Activated naive CD8-positive, alpha-beta T cell treated with anti-CD3 and anti-CD28 coated beads, Interleukin-2, amount 10 ng/mL, durations not matched to agents 7 days and 5 days (primary cell): Measurements from ENCODE around the gene MECR. TPM values are rescaled to one million over a fixed set of nuclear protein-coding genes. Genes with fewer than 3 reads are reported as not detected.
"Not testable (repeated sequence)": the region's sequence is repeated elsewhere in the genome, so short reads cannot be mapped to it uniquely, and the experiment has no call there.

Source experiments
- ATAC-seq: fragments of 150-1000 bp; cut with Tn5 transposase; one replicate; pipeline ENCODE4 v1.10.0; 2021; ENCODE audit warnings: low read depth, moderate library complexity
- POLR2A ChIA-PET: fragments of 350-600 bp; sonication (Branson Sonifier 250); formaldehyde crosslinking; loops from one replicate; lab custom pipeline; 2021; ENCODE audit warnings: antibody characterized with exemption; lab: Charles Lee
- DNase-seq: peaks from one replicate; pipeline ENCODE4 v3.0.0; 2021
- H3K27ac Mint-ChIP-seq: one replicate; pipeline ENCODE4 v1.8.0; 2022; ENCODE audit warnings: mild to moderate bottlenecking, mixed read lengths
- H3K27me3 Mint-ChIP-seq: one replicate; pipeline ENCODE4 v1.8.0; 2022; ENCODE audit warnings: mild to moderate bottlenecking, moderate library complexity, mixed read lengths
- H3K36me3 Mint-ChIP-seq: one replicate; pipeline ENCODE4 v1.8.0; 2021; ENCODE audit warnings: mild to moderate bottlenecking, mixed read lengths
- H3K4me1 Mint-ChIP-seq: one replicate; pipeline ENCODE4 v1.8.0; 2021; ENCODE audit warnings: mixed read lengths
- H3K4me3 Mint-ChIP-seq: one replicate; pipeline ENCODE4 v1.8.0; 2022; ENCODE audit warnings: mild to moderate bottlenecking, moderate library complexity, mixed read lengths
- H3K9me3 Mint-ChIP-seq: one replicate; pipeline ENCODE4 v1.8.0; 2021; ENCODE audit warnings: mixed read lengths
- total RNA-seq, 2 experiments: library from RNA; stranded (reverse); gene quantifications; one replicate each; pipeline ENCODE4 v1.2.3, GENCODE V29; 2021

The MECR gene
- total RNA-seq, 2 experiments from 2014 or later: 17.0 to 17.1 TPM

DNA sequence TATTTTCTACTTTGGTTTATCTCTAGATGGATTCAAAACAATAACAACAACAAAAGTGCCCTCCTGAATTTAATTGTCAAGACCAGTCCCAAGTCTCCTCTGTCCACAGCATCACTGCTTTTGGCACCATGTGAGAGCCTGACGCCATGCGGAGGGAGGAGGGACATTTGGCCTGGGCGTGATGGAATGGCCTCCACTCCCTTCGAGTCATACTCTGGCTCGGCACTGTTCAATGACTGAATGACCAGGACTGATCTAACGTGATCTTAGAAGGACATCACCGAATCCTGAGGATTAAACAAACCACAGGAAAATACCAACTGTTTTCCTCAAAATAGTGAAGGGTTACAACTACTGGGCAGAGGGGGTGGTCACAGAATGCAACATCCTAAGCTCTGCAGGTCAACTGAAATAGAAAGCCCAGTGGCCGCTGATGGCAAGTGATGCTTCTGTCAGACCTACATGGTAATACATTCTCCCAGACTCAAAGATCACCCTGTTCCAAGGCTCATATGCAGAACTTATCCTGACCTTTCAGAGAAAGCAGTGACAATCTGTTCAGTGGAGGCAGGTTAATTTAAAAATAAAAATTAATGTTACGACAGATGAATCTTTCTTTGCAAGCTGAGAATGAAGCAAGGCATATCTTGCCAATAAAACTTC, 68.1 kb downstream of the MECR start:
- DNase-seq (no peak), ATAC-seq (no peak)
- Mint-ChIP-seq H3K27ac (no peak overlapping the region), H3K4me3 (no peak overlapping the region), H3K36me3 (peaks cover 27% of the 10 kb centered on the region), H3K9me3 (no peaks in the 10 kb centered on the region), H3K4me1 (peaks cover 41% of the 10 kb centered on the region), H3K27me3 (no peaks in the 10 kb centered on the region)
- POLR2A ChIA-PET: no interaction called here

DNA sequence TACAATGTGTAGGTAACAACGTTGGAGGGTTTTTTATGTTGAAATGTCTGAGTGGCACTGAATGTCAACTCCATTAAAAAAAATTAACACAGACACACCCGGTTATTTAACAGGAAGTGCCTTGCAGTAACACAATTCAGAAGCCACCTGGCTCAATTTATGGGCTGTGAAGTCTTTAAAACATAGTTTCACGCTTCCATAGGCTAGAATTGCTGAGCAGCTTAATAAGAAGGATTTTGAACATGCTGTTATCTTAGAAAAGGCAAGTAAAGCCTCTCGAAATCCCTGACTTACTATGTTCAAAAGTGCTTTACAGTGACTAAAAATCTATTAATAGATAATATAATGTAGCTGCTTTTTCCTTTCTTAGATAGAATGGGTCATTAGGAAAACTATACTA, 68.7 kb downstream of the MECR start:
- DNase-seq: no peak
- no peaks in the 10 kb centered on the region for H3K9me3 Mint-ChIP-seq
- peaks cover 39% of the 10 kb centered on the region for H3K4me1 Mint-ChIP-seq
- no peaks in the 10 kb centered on the region for H3K27me3 Mint-ChIP-seq
- POLR2A ChIA-PET: no interaction called here
- ATAC-seq: no peak
- peaks cover 27% of the 10 kb centered on the region for H3K36me3 Mint-ChIP-seq
- H3K4me3 Mint-ChIP-seq: no peak overlapping the region
- H3K27ac Mint-ChIP-seq: no peak overlapping the region

DNA sequence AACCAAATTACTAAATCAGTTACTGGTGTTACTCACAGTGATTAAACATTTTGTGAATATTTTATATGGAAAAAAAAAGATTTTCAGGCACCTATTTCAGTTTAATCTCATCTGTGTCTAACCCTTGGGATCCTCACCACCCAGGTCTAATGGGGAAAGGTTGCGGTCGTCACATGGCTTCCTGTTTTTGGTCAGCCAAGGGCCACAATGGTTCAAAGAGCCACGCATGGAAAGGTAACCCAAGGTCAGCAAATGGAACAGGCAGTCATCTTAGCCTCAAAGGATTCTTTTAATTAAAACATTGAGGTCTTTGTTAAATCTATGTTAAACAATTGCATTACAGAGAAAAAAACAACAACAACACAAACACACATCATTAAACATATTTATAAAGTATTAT, 71.0 kb downstream of the MECR start:
- ATAC-seq: no peak
- no peak overlapping the region for H3K27ac Mint-ChIP-seq
- peaks cover 21% of the 10 kb centered on the region for H3K4me1 Mint-ChIP-seq
- POLR2A ChIA-PET: interaction anchor here (1.2 kb wide), 1 partner anchor 22 kb away, joined by 4 read pairs; the partner anchor contains the start of gene SRSF4
- H3K9me3 Mint-ChIP-seq: no peaks in the 10 kb centered on the region
- no peak for DNase-seq
- H3K36me3 Mint-ChIP-seq: peaks cover 26% of the 10 kb centered on the region
- no peaks in the 10 kb centered on the region for H3K27me3 Mint-ChIP-seq
- no peak overlapping the region for H3K4me3 Mint-ChIP-seq

DNA sequence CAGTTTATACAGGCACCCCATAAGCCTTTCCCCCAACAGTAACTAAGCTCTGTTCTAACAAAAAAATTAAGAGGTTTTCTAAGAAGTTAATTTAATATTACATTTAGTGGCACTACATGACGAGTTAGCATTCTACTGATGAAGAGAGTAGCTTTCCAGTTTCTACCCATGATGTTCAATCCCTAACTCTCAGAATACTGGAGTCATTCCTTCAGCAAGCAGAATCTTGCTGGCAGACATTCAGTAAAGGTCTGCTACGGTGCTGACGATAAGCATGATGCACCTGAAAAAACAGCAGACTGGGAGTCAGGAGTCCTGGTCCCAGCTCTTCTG, 73.5 kb downstream of the MECR start:
- H3K9me3 Mint-ChIP-seq: no peaks in the 10 kb centered on the region
- H3K36me3 Mint-ChIP-seq: peaks cover 31% of the 10 kb centered on the region
- no peaks in the 10 kb centered on the region for H3K27me3 Mint-ChIP-seq
- peaks cover 13% of the 10 kb centered on the region for H3K4me1 Mint-ChIP-seq
- ATAC-seq: no peak
- H3K27ac Mint-ChIP-seq: no peak overlapping the region
- H3K4me3 Mint-ChIP-seq: no peak overlapping the region
- DNase-seq: no peak
- POLR2A ChIA-PET: no interaction called here

DNA sequence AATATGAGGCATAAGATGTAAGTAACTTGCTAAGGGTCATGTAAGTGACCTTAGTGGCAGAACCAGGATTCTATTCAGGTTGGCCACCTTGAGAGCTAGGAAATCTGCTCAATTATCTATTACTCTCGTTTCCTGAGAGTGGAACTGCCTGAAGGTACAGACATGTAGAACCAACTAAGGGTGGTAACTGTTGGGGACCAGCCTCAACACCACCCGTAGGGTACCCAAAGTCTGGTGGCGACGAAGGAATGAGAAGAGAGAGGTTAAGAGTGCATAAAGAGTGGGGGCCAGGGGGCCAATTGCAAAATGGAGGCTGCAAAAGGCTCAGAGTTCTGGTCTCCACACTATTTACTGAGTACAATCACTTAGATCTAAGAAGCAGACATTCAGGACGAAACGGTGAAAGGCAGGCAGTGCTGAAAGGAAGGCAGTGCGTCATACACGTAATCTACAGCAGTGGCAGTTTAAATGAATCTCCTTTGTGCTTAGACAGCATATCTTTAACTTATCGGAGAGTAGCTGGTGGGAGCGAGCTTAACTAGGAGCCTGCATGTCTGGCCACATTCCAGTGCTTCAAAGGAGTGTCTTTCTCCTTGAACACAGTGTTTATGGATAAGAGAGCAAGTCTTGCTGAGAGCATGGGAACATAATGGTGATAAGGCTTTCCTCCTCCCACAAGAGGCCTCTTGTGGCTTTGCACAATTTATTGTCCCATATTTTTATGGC, 74.0 kb downstream of the MECR start:
- Mint-ChIP-seq H3K27me3 (no peaks in the 10 kb centered on the region), H3K36me3 (peaks cover 36% of the 10 kb centered on the region), H3K27ac (no peak overlapping the region), H3K4me3 (no peak overlapping the region), H3K9me3 (no peaks in the 10 kb centered on the region), H3K4me1 (peaks cover 13% of the 10 kb centered on the region)
- ATAC-seq (no peak), DNase-seq (no peak)
- POLR2A ChIA-PET: interaction anchor here (0.7 kb wide), 2 partner anchors 48 to 366 kb away, joined by 3 to 5 read pairs; no protein-coding TSS in a partner anchor

DNA sequence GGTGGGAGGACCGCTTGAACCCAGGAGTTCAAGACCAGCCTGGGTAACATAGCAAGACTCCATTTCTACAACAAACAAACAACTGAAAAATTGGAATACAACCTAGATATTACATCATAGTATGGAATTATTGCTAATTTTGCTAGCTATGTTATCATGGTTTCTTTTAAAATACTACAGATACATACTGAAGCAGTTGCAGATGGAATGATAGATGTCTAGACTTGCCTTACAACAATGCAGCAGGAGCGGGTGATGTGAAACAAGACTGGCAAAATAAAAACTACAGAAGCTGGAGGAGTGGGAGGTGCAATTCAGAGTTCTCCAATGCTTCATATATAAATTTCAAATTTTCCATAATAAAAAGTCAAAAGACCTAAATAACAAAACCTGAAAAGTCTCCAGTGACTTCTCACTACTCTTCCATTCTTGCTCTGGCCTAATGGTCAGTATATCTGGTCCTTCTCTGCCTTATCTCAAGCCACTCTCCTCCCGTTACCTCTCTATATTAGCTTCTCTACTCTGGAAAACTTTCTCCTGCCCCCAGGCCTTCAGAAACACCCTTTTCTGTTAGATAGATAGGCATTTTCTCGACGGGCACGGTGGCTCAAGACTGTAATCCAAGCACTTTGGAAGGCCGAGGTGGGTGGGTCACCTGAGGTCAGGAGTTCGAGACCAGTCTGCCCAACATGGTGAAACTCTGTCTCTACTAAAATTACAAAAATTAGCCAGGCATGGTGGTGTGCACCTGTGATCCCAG, 78.5 kb downstream of the MECR start:
- H3K9me3 Mint-ChIP-seq: no peaks in the 10 kb centered on the region
- H3K4me1 Mint-ChIP-seq: peaks cover 3% of the 10 kb centered on the region
- H3K4me3 Mint-ChIP-seq: no peak overlapping the region
- DNase-seq (peak; percentile 7), ATAC-seq (no peak)
- POLR2A ChIA-PET: no interaction called here
- no peaks in the 10 kb centered on the region for H3K27me3 Mint-ChIP-seq
- H3K27ac Mint-ChIP-seq: no peak overlapping the region
- peaks cover 55% of the 10 kb centered on the region for H3K36me3 Mint-ChIP-seq

DNA sequence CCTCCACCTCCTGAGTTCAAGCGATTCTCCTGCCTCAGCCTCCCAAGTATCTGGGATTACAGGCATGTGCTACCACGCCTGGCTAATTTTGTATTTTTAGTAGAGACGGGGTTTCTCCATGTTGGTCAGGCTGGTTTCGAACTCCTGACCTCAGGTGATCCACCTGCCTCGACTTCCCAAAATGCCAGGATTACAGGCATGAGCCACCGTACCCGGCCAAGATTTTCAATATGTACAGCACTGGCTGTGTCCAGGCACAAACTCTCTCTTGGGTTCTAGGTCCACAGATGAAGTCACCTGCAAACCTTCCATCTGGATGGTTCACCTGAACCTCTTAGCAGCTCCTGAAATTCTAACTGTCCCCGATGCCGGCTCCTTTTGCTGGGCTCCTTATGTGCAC, 80.4 kb downstream of the MECR start:
- peak; percentile 4 for DNase-seq
- H3K4me1 Mint-ChIP-seq, H3K9me3 Mint-ChIP-seq, H3K4me3 Mint-ChIP-seq, H3K27ac Mint-ChIP-seq, H3K27me3 Mint-ChIP-seq, ATAC-seq, POLR2A ChIA-PET: not testable (repeated sequence)
- H3K36me3 Mint-ChIP-seq: peaks cover 62% of the 10 kb centered on the region

DNA sequence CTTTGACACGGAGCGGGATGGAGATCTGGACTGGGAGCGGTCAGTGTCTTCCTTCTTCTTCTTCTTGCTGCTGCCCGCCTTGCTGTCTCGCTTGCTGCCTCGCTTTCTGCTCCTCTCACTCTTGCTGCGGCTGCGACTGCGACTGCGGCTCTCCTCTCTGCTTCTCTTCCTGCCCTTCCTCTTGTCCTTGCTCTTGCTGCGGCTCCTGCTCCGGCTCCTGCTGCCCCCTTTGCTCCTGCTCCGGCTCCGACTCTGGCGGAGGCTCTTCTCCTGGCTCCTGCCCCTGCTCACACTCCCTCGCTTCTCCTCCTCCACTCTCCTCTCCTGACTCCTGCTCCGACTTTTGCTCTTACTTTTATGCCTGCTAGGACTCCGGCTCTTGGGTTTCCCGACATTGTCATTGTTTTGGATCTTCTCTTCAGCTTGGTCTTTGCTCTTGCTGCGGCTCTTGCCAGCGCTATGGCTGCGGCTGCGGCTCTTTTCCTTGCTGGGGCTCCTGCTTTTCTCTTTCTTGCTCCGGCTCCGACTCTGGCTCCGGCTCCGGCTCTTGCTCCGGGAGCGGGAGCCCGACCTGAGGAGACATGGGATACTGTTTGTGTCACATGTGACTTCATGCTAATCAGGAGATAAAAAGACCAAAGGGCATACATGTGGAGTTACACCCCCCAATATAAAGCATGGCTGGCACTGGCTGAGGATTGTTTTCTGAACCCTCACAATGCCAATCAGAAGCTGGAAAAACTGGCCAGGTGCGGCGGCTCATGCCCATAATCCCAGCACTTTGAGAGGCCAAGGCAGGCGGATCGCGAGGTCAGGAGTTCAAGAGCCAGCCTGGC, 81.9 kb downstream of the MECR start:
- Mint-ChIP-seq H3K9me3 (no peaks in the 10 kb centered on the region), H3K27ac (peak overlapping the region; percentile 25), H3K36me3 (peaks cover 63% of the 10 kb centered on the region), H3K4me1 (no peaks in the 10 kb centered on the region), H3K4me3 (no peak overlapping the region), H3K27me3 (no peaks in the 10 kb centered on the region)
- POLR2A ChIA-PET: no interaction called here
- DNase-seq: peak; percentile 26
- ATAC-seq: no peak

DNA sequence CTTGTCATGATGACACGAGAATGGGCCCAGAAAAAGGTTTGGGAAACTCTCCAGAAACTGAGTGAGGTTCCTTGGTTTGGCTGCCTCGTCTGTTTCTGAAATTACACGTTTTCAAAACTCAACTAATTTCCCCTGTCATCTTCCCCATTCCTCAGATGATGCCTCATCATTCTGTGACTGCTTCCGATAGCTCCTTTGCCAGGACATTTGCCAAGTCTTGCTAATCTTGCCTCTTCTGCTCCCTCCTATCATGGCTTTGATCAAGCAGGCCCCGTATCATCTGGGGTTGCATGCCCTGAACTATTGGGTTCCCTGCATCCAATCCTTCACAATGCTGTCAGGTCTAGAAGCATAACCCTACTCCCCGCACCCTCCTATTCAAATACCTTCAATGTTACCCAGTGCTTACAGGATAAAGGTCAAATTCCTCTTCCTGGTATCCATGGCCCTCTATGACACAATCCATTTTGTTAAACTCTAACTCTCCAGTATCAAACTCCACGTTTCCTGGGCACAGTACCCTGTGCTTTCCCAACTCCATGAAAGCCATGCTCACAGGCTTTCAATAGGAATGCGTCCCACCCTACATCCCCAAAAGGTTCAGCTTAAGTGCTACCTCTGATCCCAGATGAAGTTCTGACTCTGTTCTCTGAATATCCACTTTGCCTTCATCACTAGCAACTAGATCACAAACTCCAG, 84.8 kb downstream of the MECR start:
- ATAC-seq: no peak
- POLR2A ChIA-PET: interaction anchor here (0.6 kb wide), 1 partner anchor 34 kb away, joined by 3 read pairs; no protein-coding TSS in a partner anchor
- peak; percentile 5 for DNase-seq
- H3K4me1 Mint-ChIP-seq: no peaks in the 10 kb centered on the region
- H3K27me3 Mint-ChIP-seq: no peaks in the 10 kb centered on the region
- H3K27ac Mint-ChIP-seq: no peak overlapping the region
- no peaks in the 10 kb centered on the region for H3K9me3 Mint-ChIP-seq
- peaks cover 54% of the 10 kb centered on the region for H3K36me3 Mint-ChIP-seq
- no peak overlapping the region for H3K4me3 Mint-ChIP-seq

DNA sequence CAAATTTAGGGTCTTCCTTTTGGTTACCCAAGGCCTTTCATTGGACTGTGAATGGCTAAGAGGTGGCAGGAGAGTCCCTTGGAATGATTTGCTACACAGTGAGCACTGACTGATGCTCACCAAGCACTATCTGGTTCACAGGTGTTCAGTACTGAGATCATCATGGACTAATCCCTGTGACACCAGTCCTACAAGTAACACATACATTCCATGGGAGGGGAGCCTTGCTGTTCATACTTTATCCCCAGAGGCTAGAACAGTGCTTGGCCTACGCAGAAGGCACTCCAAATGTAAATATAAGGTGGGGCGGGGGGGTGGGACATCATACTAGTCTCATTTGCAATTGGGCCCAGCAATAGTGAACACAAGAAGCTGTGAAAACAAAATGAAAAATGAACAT, 86.6 kb downstream of the MECR start:
- no peaks in the 10 kb centered on the region for H3K4me1 Mint-ChIP-seq
- POLR2A ChIA-PET: no interaction called here

DNA sequence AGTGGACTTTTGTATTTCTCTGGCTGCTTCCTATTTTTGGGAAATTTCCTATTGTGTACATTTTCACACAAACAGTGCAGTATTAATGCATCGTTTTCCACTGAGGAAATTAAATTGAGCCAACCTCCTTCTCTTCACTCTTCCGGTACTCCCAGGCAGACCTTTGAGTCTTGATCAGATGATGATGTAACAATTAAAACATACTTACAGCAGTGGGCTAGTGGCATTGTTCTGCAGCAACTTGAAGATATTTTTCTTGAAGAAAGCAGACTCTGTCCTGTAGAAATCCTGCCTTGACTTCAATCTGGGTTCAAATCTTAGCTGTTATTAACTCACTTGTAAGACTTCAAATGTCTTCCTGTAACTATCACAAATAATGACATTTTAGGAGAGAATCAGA, 88.0 kb downstream of the MECR start:
- Mint-ChIP-seq H3K4me1 (no peaks in the 10 kb centered on the region), H3K27me3 (no peaks in the 10 kb centered on the region)
- POLR2A ChIA-PET: no interaction called here

More for the DNA sequence above, 86.6 kb downstream of the MECR start:
- no peak overlapping the region for H3K27ac Mint-ChIP-seq
- H3K36me3 Mint-ChIP-seq: peaks cover 42% of the 10 kb centered on the region
- peak; percentile 5 for DNase-seq
- H3K9me3 Mint-ChIP-seq: no peaks in the 10 kb centered on the region
- H3K27me3 Mint-ChIP-seq: no peaks in the 10 kb centered on the region
- no peak overlapping the region for H3K4me3 Mint-ChIP-seq
- ATAC-seq: no peak

More for the DNA sequence above, 88.0 kb downstream of the MECR start:
- Mint-ChIP-seq H3K27ac (no peak overlapping the region), H3K9me3 (no peaks in the 10 kb centered on the region), H3K4me3 (no peak overlapping the region), H3K36me3 (peaks cover 28% of the 10 kb centered on the region)
- DNase-seq (no peak), ATAC-seq (no peak)
